Activated naive CD8-positive, alpha-beta T cell (primary cell): ENCODE measurements around the gene RTEL1.
"Not testable (repeated sequence)": the region's sequence is repeated elsewhere in the genome, so short reads cannot be mapped to it uniquely, and the experiment has no call there.

Experiments
- H3K27ac Mint-ChIP-seq: one replicate; pipeline ENCODE4 v1.8.0; 2021; ENCODE audit warnings: mixed read lengths
- H3K27me3 Mint-ChIP-seq: one replicate; pipeline ENCODE4 v1.8.0; 2021; ENCODE audit warnings: mixed read lengths
- H3K36me3 Mint-ChIP-seq: one replicate; pipeline ENCODE4 v1.8.0; 2021; ENCODE audit warnings: mixed read lengths
- H3K4me1 Mint-ChIP-seq: one replicate; pipeline ENCODE4 v1.8.0; 2021; ENCODE audit warnings: low read depth, mixed read lengths
- H3K4me3 Mint-ChIP-seq: one replicate; pipeline ENCODE4 v1.8.0; 2021; ENCODE audit warnings: mild to moderate bottlenecking, mixed read lengths
- H3K9me3 Mint-ChIP-seq: one replicate; pipeline ENCODE4 v1.8.0; 2021; ENCODE audit warnings: low read depth, mixed read lengths

The RTEL1 gene, protein sequence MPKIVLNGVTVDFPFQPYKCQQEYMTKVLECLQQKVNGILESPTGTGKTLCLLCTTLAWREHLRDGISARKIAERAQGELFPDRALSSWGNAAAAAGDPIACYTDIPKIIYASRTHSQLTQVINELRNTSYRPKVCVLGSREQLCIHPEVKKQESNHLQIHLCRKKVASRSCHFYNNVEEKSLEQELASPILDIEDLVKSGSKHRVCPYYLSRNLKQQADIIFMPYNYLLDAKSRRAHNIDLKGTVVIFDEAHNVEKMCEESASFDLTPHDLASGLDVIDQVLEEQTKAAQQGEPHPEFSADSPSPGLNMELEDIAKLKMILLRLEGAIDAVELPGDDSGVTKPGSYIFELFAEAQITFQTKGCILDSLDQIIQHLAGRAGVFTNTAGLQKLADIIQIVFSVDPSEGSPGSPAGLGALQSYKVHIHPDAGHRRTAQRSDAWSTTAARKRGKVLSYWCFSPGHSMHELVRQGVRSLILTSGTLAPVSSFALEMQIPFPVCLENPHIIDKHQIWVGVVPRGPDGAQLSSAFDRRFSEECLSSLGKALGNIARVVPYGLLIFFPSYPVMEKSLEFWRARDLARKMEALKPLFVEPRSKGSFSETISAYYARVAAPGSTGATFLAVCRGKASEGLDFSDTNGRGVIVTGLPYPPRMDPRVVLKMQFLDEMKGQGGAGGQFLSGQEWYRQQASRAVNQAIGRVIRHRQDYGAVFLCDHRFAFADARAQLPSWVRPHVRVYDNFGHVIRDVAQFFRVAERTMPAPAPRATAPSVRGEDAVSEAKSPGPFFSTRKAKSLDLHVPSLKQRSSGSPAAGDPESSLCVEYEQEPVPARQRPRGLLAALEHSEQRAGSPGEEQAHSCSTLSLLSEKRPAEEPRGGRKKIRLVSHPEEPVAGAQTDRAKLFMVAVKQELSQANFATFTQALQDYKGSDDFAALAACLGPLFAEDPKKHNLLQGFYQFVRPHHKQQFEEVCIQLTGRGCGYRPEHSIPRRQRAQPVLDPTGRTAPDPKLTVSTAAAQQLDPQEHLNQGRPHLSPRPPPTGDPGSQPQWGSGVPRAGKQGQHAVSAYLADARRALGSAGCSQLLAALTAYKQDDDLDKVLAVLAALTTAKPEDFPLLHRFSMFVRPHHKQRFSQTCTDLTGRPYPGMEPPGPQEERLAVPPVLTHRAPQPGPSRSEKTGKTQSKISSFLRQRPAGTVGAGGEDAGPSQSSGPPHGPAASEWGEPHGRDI (N-terminal part only)

GRCh38 chr20:63657937-63658748, at the start of gene RTEL1:
TSS of gene RTEL1 (plus strand) at chr20:63658312. CDS start at chr20:63659403, 1,091 bp downstream.
- H3K36me3 Mint-ChIP-seq, result no peaks in the 10 kb centered on the region
- H3K9me3 Mint-ChIP-seq, result no peaks in the 10 kb centered on the region
- H3K4me1 Mint-ChIP-seq, result peaks cover 27% of the 10 kb centered on the region
- no peaks in the 10 kb centered on the region for H3K27me3 Mint-ChIP-seq
- peak within 1 kb of the TSS; percentile 94 for H3K27ac Mint-ChIP-seq
- H3K4me3 Mint-ChIP-seq, result peak within 1 kb of the TSS; percentile 97

DNA sequence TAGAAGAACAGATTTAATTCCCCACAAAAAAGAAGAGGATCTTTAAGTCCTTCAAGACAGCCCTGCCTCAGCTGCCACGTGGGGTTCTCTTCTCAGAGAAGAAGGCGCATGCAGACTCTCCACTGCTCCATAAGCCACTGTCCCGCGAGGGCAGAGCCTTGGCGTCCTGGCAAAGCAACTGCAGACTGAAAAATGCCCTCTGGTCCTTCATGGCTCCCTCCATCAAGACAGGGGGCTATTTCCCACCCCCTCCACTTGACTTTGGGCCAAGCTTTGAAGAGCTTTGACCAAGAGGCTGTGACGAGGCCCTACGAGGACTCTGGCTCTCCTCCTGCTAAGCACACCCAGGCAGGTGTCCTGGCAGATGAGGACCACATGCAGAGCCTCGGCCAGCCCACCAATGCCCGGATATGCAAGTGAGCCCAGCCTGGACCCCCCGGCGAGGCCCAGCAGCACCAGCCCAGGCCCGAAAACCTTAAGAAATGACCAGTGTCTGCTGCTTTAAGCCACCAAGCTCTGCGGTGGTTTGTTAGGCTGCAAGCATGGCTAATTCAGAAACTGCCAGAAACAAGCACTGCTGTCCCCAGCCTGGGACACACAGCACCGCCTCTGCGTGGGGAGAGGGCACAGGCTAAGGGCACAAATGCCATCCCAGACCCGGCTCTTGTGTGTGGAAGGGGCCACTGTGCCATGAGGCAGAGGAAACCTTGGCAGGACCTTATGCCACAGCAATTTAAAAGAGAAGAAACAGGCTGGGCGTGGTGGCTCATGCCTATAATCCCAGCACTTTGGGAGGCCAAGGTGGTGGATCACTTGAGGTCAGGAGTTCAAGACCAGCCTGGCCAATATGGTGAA, 47.3 kb upstream of the RTEL1 start:
- H3K4me3 Mint-ChIP-seq, result no peak overlapping the region
- H3K36me3 Mint-ChIP-seq, result no peaks in the 10 kb centered on the region
- H3K27me3 Mint-ChIP-seq, result no peaks in the 10 kb centered on the region
- no peak overlapping the region for H3K27ac Mint-ChIP-seq
- H3K4me1 Mint-ChIP-seq, result peaks cover 2% of the 10 kb centered on the region
- no peaks in the 10 kb centered on the region for H3K9me3 Mint-ChIP-seq

- H3K36me3 Mint-ChIP-seq, result no peaks in the 10 kb centered on the region
- no peak overlapping the region for H3K4me3 Mint-ChIP-seq
- no peak overlapping the region for H3K27ac Mint-ChIP-seq
Measured at GRCh38 chr20:63611646-63612045, 46.5 kb upstream of the RTEL1 start.

GRCh38 chr20:63612276-63612931, 45.7 kb upstream of the RTEL1 start:
- Mint-ChIP-seq H3K27ac (no peak overlapping the region), H3K27me3 (no peaks in the 10 kb centered on the region), H3K4me1 (peaks cover 2% of the 10 kb centered on the region), H3K9me3 (no peaks in the 10 kb centered on the region), H3K4me3 (no peak overlapping the region), H3K36me3 (peaks cover 3% of the 10 kb centered on the region)

More at GRCh38 chr20:63611646-63612045, 46.5 kb upstream of the RTEL1 start:
- Mint-ChIP-seq H3K27me3 (no peaks in the 10 kb centered on the region), H3K9me3 (no peaks in the 10 kb centered on the region), H3K4me1 (peaks cover 2% of the 10 kb centered on the region)

GRCh38 chr20:63613863-63614594, 44.1 kb upstream of the RTEL1 start:
- not testable (repeated sequence) for H3K27me3 Mint-ChIP-seq, H3K27ac Mint-ChIP-seq, H3K4me3 Mint-ChIP-seq, H3K9me3 Mint-ChIP-seq, H3K4me1 Mint-ChIP-seq, H3K36me3 Mint-ChIP-seq

GRCh38 chr20:63617092-63617875, 40.8 kb upstream of the RTEL1 start:
- Mint-ChIP-seq H3K36me3 (peaks cover 3% of the 10 kb centered on the region), H3K4me1 (peaks cover 11% of the 10 kb centered on the region), H3K27ac (no peak overlapping the region), H3K27me3 (no peaks in the 10 kb centered on the region), H3K4me3 (no peak overlapping the region), H3K9me3 (no peaks in the 10 kb centered on the region)

DNA sequence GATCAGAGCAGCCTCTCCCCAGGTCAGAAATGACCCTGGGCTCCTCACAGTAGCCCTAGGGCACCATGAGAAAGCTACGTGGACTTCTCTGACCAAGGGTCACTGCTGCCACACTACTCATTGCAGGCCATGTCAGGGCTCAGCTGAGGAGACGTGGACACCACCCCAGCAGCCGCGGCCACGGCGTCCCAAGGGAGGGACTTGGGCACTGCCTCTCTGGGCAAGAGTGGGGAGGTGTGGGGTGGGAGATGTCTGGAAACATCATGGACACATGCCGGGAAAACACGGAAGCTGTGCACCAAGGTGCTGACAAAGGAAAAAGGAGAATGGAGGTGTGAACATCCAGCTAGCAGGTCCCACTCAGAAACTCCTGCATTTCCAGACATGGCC, 40.2 kb upstream of the RTEL1 start:
- H3K27ac Mint-ChIP-seq, result no peak overlapping the region

DNA sequence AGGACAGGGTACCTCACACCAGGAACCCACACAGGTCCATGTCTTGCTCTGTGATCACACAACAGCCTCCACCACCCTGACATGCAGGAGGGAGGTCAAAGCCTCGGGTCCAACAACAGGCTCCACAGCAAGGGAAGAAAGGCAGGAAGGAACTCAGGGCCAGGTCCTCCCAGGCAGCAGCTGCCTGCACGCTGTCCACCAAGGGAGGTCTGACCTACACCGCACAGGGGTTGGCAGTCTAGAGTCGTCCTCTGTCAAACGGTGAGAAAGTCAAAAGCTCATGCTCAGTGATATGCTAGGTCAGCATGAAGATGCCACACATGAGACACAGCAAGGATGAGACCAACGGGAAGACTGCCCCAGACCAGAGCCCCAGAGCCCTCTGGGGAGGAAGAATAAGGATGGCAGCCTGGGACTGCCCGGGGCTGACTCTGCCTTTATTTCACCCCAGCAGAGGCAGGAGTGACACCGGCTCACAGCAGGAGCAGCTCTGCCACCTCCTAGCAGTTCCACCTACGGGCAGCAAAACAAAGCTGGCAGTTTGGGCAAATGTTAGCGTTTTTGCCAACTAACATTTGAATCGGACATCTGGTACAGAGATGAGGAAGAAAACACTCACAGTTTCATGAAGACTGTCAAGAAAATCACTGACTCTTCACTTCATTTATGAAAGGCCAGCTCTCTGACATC, 39.7 kb upstream of the RTEL1 start:
- Mint-ChIP-seq H3K9me3 (no peaks in the 10 kb centered on the region), H3K27ac (no peak overlapping the region), H3K27me3 (no peaks in the 10 kb centered on the region), H3K4me1 (peaks cover 17% of the 10 kb centered on the region), H3K36me3 (peaks cover 6% of the 10 kb centered on the region), H3K4me3 (no peak overlapping the region)

More for the DNA sequence above, 40.2 kb upstream of the RTEL1 start:
- H3K4me3 Mint-ChIP-seq, result no peak overlapping the region
- peaks cover 6% of the 10 kb centered on the region for H3K36me3 Mint-ChIP-seq
- no peaks in the 10 kb centered on the region for H3K9me3 Mint-ChIP-seq
- peaks cover 13% of the 10 kb centered on the region for H3K4me1 Mint-ChIP-seq
- H3K27me3 Mint-ChIP-seq, result no peaks in the 10 kb centered on the region

- Mint-ChIP-seq H3K4me3 (no peak overlapping the region), H3K4me1 (peaks cover 17% of the 10 kb centered on the region), H3K27me3 (no peaks in the 10 kb centered on the region), H3K27ac (no peak overlapping the region), H3K36me3 (peaks cover 6% of the 10 kb centered on the region), H3K9me3 (no peaks in the 10 kb centered on the region)
Measured at GRCh38 chr20:63619086-63619485, 39.0 kb upstream of the RTEL1 start.

DNA sequence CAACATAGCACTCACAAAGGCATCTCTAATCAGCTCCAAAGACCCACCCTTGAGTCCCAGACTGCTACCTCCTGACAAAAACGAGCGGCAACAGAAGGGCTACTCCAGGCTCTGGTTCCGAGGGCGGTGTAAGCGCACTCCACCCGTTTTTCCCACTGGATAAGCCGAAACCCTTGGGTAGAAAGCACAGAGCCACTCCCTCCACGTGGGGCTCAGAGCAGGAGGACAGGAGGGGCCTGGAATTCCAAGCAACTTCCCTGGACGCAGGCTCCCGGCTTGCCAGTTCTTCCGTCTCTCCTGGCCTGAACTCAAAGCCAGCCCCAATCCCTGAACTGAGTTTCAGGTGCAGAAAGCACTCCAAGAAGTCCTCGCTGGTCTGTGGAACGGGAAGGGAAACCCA, 38.6 kb upstream of the RTEL1 start:
- no peak overlapping the region for H3K27ac Mint-ChIP-seq
- H3K27me3 Mint-ChIP-seq, result no peaks in the 10 kb centered on the region
- H3K36me3 Mint-ChIP-seq, result peaks cover 6% of the 10 kb centered on the region
- no peaks in the 10 kb centered on the region for H3K9me3 Mint-ChIP-seq
- no peak overlapping the region for H3K4me3 Mint-ChIP-seq
- H3K4me1 Mint-ChIP-seq, result peaks cover 19% of the 10 kb centered on the region

- peaks cover 24% of the 10 kb centered on the region for H3K4me1 Mint-ChIP-seq
- peaks cover 6% of the 10 kb centered on the region for H3K36me3 Mint-ChIP-seq
- no peak overlapping the region for H3K4me3 Mint-ChIP-seq
- H3K27me3 Mint-ChIP-seq, result no peaks in the 10 kb centered on the region
- no peak overlapping the region for H3K27ac Mint-ChIP-seq
- H3K9me3 Mint-ChIP-seq, result no peaks in the 10 kb centered on the region
Measured at GRCh38 chr20:63620991-63621390, 37.1 kb upstream of the RTEL1 start.
